Nephron (organoid): ENCODE data around the gene HHATL.

Experiments
- H3K27ac Mint-ChIP-seq, 3 experiments: 2 replicates each; pipeline ENCODE4 v1.8.0; 2020; ENCODE audit warnings: mixed read lengths in 3 of 3, mild to moderate bottlenecking in 2 of 3, moderate library complexity in 1 of 3
- H3K27me3 Mint-ChIP-seq: 2 replicates; pipeline ENCODE4 v1.8.0; 2021; ENCODE audit warnings: low read depth, mild to moderate bottlenecking, moderate library complexity, mixed read lengths
- H3K36me3 Mint-ChIP-seq: 2 replicates; pipeline ENCODE4 v1.8.0; 2020; ENCODE audit warnings: low read depth, mixed read lengths
- H3K4me1 Mint-ChIP-seq: 2 replicates; pipeline ENCODE4 v1.8.0; 2020; ENCODE audit warnings: mixed read lengths
- H3K4me3 Mint-ChIP-seq, 3 experiments: 2 replicates each; pipeline ENCODE4 v1.8.0; 2020; ENCODE audit warnings: mild to moderate bottlenecking in 3 of 3, mixed read lengths in 3 of 3, moderate library complexity in 2 of 3
- H3K9me3 Mint-ChIP-seq: 2 replicates; pipeline ENCODE4 v1.8.0; 2020; ENCODE audit warnings: mixed read lengths
- TF ChIP-seq, protein P1 (sequence below), 3 experiments: fragments of 200-600 bp; sonication (generic); IDR thresholded peaks; one replicate each; pipeline ENCODE4 v1.5.0; 2021; ENCODE audit warnings: antibody characterized with exemption in 3 of 3; ENCODE audit not compliant: unreplicated experiment in 3 of 3

HHATL gene

GRCh38 chr3:42702066-42702951, at the start of gene HHATL:
Gene HHATL (minus strand): TSS chr3:42702798. CDS start chr3:42700826, 1,972 bp downstream.
- H3K4me1 Mint-ChIP-seq = peaks cover 6% of the 10 kb centered on the region
- TF ChIP-seq, protein P1, sequence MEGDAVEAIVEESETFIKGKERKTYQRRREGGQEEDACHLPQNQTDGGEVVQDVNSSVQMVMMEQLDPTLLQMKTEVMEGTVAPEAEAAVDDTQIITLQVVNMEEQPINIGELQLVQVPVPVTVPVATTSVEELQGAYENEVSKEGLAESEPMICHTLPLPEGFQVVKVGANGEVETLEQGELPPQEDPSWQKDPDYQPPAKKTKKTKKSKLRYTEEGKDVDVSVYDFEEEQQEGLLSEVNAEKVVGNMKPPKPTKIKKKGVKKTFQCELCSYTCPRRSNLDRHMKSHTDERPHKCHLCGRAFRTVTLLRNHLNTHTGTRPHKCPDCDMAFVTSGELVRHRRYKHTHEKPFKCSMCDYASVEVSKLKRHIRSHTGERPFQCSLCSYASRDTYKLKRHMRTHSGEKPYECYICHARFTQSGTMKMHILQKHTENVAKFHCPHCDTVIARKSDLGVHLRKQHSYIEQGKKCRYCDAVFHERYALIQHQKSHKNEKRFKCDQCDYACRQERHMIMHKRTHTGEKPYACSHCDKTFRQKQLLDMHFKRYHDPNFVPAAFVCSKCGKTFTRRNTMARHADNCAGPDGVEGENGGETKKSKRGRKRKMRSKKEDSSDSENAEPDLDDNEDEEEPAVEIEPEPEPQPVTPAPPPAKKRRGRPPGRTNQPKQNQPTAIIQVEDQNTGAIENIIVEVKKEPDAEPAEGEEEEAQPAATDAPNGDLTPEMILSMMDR (IDR thresholded peaks at IDR 0.05; ENCODE audit: unreplicated experiment in 3 of 3) = no peak
- H3K4me3 Mint-ChIP-seq = no peak within 1 kb of the TSS
- no peak within 1 kb of the TSS for H3K27ac Mint-ChIP-seq
- peaks cover 22% of the 10 kb centered on the region for H3K27me3 Mint-ChIP-seq
- H3K36me3 Mint-ChIP-seq = no peaks in the 10 kb centered on the region
- H3K9me3 Mint-ChIP-seq = no peaks in the 10 kb centered on the region

- peaks cover 4% of the 10 kb centered on the region for H3K27me3 Mint-ChIP-seq
- no peak overlapping the region for H3K4me3 Mint-ChIP-seq
- TF ChIP-seq, protein P1 (IDR thresholded peaks at IDR 0.05; ENCODE audit: unreplicated experiment in 3 of 3) = no peak
- H3K36me3 Mint-ChIP-seq = no peaks in the 10 kb centered on the region
- H3K9me3 Mint-ChIP-seq = no peaks in the 10 kb centered on the region
- H3K27ac Mint-ChIP-seq = no peak overlapping the region
- peaks cover 3% of the 10 kb centered on the region for H3K4me1 Mint-ChIP-seq
These were observed 49.0 kb upstream of the HHATL start for GRCh38 chr3:42751609-42752008.

DNA sequence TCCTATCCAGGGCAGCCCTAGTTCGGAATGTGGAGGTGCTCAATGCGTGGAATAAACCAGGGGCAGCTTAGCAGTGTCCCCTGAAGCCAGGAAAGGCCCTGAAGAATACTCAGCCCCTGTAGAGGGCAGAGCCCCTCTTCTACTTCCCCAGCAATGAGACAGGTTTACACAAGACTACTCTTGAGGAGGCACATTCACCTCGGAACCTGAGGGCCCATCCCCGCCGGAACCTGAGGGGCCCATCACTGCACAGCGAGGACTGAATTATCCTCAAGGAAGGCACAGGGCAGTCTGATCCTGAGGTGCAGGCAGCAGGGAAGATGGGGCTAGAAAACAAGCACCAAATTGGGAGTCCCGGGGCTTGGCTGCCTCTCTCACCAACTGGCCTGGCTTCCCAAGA, 48.2 kb upstream of the HHATL start:
- no peak overlapping the region for H3K4me3 Mint-ChIP-seq
- H3K9me3 Mint-ChIP-seq = no peaks in the 10 kb centered on the region
- no peaks in the 10 kb centered on the region for H3K36me3 Mint-ChIP-seq
- TF ChIP-seq, protein P1 (IDR thresholded peaks at IDR 0.05; ENCODE audit: unreplicated experiment in 3 of 3) = no peak
- H3K27ac Mint-ChIP-seq = no peak overlapping the region
- H3K27me3 Mint-ChIP-seq = peaks cover 4% of the 10 kb centered on the region
- peaks cover 11% of the 10 kb centered on the region for H3K4me1 Mint-ChIP-seq

- H3K9me3 Mint-ChIP-seq = no peaks in the 10 kb centered on the region
- H3K4me1 Mint-ChIP-seq = peaks cover 18% of the 10 kb centered on the region
- H3K4me3 Mint-ChIP-seq = no peak overlapping the region
- no peak overlapping the region for H3K27ac Mint-ChIP-seq
- TF ChIP-seq, protein P1 (IDR thresholded peaks at IDR 0.05; ENCODE audit: unreplicated experiment in 3 of 3) = peak; percentile 18 to 19 (median 18)
- H3K27me3 Mint-ChIP-seq = peaks cover 4% of the 10 kb centered on the region
- H3K36me3 Mint-ChIP-seq = no peaks in the 10 kb centered on the region
These were observed 47.2 kb upstream of the HHATL start for GRCh38 chr3:42749753-42750231.

- Mint-ChIP-seq H3K9me3 (no peaks in the 10 kb centered on the region), H3K4me1 (peaks cover 18% of the 10 kb centered on the region), H3K27ac (no peak overlapping the region), H3K27me3 (peaks cover 4% of the 10 kb centered on the region), H3K36me3 (no peaks in the 10 kb centered on the region), H3K4me3 (no peak overlapping the region)
- TF ChIP-seq, protein P1 (IDR thresholded peaks at IDR 0.05; ENCODE audit: unreplicated experiment in 3 of 3) = no peak
These were observed 46.6 kb upstream of the HHATL start for GRCh38 chr3:42749025-42749752.
